T-cell (primary cell): Measurements from ENCODE around the gene EREG. TPM values are rescaled to one million over a fixed set of nuclear protein-coding genes. Genes with fewer than 3 reads are reported as not detected.

Experiments used
- ATAC-seq, 4 experiments: fragments of 200-7000 bp in 3 of 4; fragments of 150-1000 bp in 1 of 4; cut with Tn5 transposase; replicated peaks in 1 of 4; 1 replicate in 3 of 4; 2 replicates in 1 of 4; pipeline ENCODE4 v1.10.0; 2021; ENCODE audit warnings: moderate library complexity in 3 of 4, mild to moderate bottlenecking in 2 of 4, moderate number of reproducible peaks in 1 of 4
- CTCF ChIA-PET, 2 donors: fragments of 300-600 bp; sonication (Branson Sonifier 250); formaldehyde crosslinking; loops; one replicate each; lab custom pipeline; 2022; ENCODE audit warnings: antibody characterized with exemption in 2 of 2; lab: Charles Lee
- POLR2A ChIA-PET, 2 donors: fragments of 300-600 bp; sonication (Branson Sonifier 250); formaldehyde crosslinking; loops; one replicate each; lab custom pipeline; 2022; ENCODE audit warnings: antibody characterized with exemption in 2 of 2; lab: Charles Lee
- DNase-seq, 35 experiments: peaks; one replicate each; pipeline versions ENCODE4 v3.0.0 to v3.0.0-alpha.2; 2013 to 2023
- H3K27ac ChIP-seq: one replicate; pipeline ENCODE4 v1.5.1; 2013; ENCODE audit warnings: low read length
- H3K27me3 ChIP-seq, 2 experiments: replicated peaks in 1 of 2; 1 replicate in 1 of 2; 2 replicates in 1 of 2; pipeline versions ENCODE4 v1.6.1 to v1.7.0; 2013; ENCODE audit warnings: low read length in 1 of 2, mixed read lengths in 1 of 2; ENCODE audit not compliant: control insufficient read depth in 2 of 2, insufficient read depth in 2 of 2; ENCODE audit errors: extremely low read depth in 1 of 2
- H3K36me3 ChIP-seq, 2 donors: 1 replicate in 1 of 2; 2 replicates in 1 of 2; pipeline versions ENCODE4 v1.6.1 to v1.7.0; 2013; ENCODE audit warnings: low read length in 1 of 2; ENCODE audit not compliant: control insufficient read depth in 2 of 2, insufficient read depth in 1 of 2; ENCODE audit errors: extremely low read depth in 1 of 2
- H3K4me1 ChIP-seq, 2 experiments: 1 replicate in 1 of 2; 2 replicates in 1 of 2; pipeline versions ENCODE4 v1.6.1 to v1.7.0; 2013; ENCODE audit warnings: low read length in 2 of 2, mixed read lengths in 1 of 2; ENCODE audit not compliant: insufficient read depth in 2 of 2, control insufficient read depth in 1 of 2; ENCODE audit errors: extremely low read depth in 1 of 2
- H3K4me3 ChIP-seq, 2 donors: 1 replicate in 1 of 2; 2 replicates in 1 of 2; pipeline versions ENCODE4 v1.5.1 to v1.7.0; 2013; ENCODE audit warnings: mild to moderate bottlenecking in 2 of 2, low read length in 1 of 2, moderate library complexity in 1 of 2; ENCODE audit not compliant: control insufficient read depth in 1 of 2; ENCODE audit errors: extremely low read depth in 1 of 2
- H3K9me3 ChIP-seq: 2 replicates; pipeline ENCODE4 v1.7.0; 2013
- H3K27ac Mint-ChIP-seq, 2 donors: one replicate each; pipeline ENCODE4 v1.8.0; 2020 to 2021; ENCODE audit warnings: mild to moderate bottlenecking in 2 of 2, mixed read lengths in 2 of 2
- H3K27me3 Mint-ChIP-seq, 2 donors: one replicate each; pipeline ENCODE4 v1.8.0; 2021 to 2022; ENCODE audit warnings: mixed read lengths in 2 of 2
- H3K36me3 Mint-ChIP-seq: one replicate; pipeline ENCODE4 v1.8.0; 2021; ENCODE audit warnings: mixed read lengths
- H3K4me1 Mint-ChIP-seq, 3 donors: one replicate each; pipeline ENCODE4 v1.8.0; 2020 to 2022; ENCODE audit warnings: mixed read lengths in 3 of 3, mild to moderate bottlenecking in 1 of 3
- H3K4me3 Mint-ChIP-seq, 3 donors: one replicate each; pipeline ENCODE4 v1.8.0; 2020 to 2022; ENCODE audit warnings: mild to moderate bottlenecking in 3 of 3, mixed read lengths in 3 of 3, moderate library complexity in 3 of 3
- H3K9me3 Mint-ChIP-seq, 3 donors: one replicate each; pipeline ENCODE4 v1.8.0; 2020 to 2022; ENCODE audit warnings: mixed read lengths in 3 of 3
- WGBS: methylation state at CpG from one replicate; pipeline ENCODE4 v1.1.5; 2013; ENCODE audit warnings: missing lambda C conversion rate; ENCODE audit not compliant: insufficient coverage; 5-methylcytosine and 5-hydroxymethylcytosine counted together
- total RNA-seq, 35 experiments: library from RNA in 6 of 35; stranded (reverse) in 6 of 35; fragments of 120-200 nt in 1 of 35; gene quantifications; one replicate each; pipeline versions ENCODE4 v1.2.1 to v1.2.4 and lab custom pipeline; 2013 to 2026

Gene EREG
- total RNA-seq, 5 donors from 2014 or later (not counting 1 experiment from before 2014, with no cell fraction given), result 0.16 to 1.5 (median 0.44) TPM

GRCh38 chr4:74426101-74426500 is 61.2 kb downstream of the EREG start:
- Histone ChIP-seq H3K9me3 (no peaks in the 10 kb centered on the region), H3K4me1 (no peaks in the 10 kb centered on the region), H3K4me3 (no peak overlapping the region), H3K27ac (no peak overlapping the region), H3K27me3 (no peaks in the 10 kb centered on the region), H3K36me3 (no peaks in the 10 kb centered on the region)
- Mint-ChIP-seq H3K4me3 (no peak overlapping the region), H3K27me3 (peaks cover 0 to 9% of the 10 kb centered on the region in 2 donors), H3K36me3 (no peaks in the 10 kb centered on the region), H3K27ac (no peak overlapping the region), H3K4me1 (no peaks in the 10 kb centered on the region), H3K9me3 (no peaks in the 10 kb centered on the region)
- WGBS, result no CpG with 5 or more reads among the region's 1 CpG
- ChIA-PET POLR2A (no interaction called here), CTCF (no interaction called here)
- no peak for DNase-seq
- no peak for ATAC-seq

GRCh38 chr4:74428276-74428675 is 63.3 kb downstream of the EREG start:
- Histone ChIP-seq H3K27ac (no peak overlapping the region), H3K27me3 (peaks cover 0 to 4% of the 10 kb centered on the region in 2 experiments), H3K4me3 (no peak overlapping the region), H3K4me1 (no peaks in the 10 kb centered on the region), H3K36me3 (no peaks in the 10 kb centered on the region), H3K9me3 (no peaks in the 10 kb centered on the region)
- H3K27ac Mint-ChIP-seq, result no peak overlapping the region
- no peaks in the 10 kb centered on the region for H3K9me3 Mint-ChIP-seq
- no peaks in the 10 kb centered on the region for H3K4me1 Mint-ChIP-seq
- H3K4me3 Mint-ChIP-seq, result no peak overlapping the region
- H3K27me3 Mint-ChIP-seq, result peaks cover 0 to 4% of the 10 kb centered on the region in 2 donors
- DNase-seq (no peak), ATAC-seq (no peak)
- POLR2A ChIA-PET, result interaction anchor here in 1 of 2 donors (1.3 kb wide), 1 partner anchor 17 kb away, joined by 3 read pairs; the partner anchor contains the start of gene AREG
- CTCF ChIA-PET, result interaction anchor here in 1 of 2 donors (0.5 kb wide), 1 partner anchor 140 kb away, joined by 3 read pairs; no protein-coding TSS in a partner anchor
- no peaks in the 10 kb centered on the region for H3K36me3 Mint-ChIP-seq

GRCh38 chr4:74431113-74431826 is 66.3 kb downstream of the EREG start:
- no peaks in the 10 kb centered on the region for H3K9me3 ChIP-seq
- DNase-seq (no peak), ATAC-seq (no peak)
- H3K4me1 Mint-ChIP-seq, result no peaks in the 10 kb centered on the region
- no peak overlapping the region for H3K4me3 Mint-ChIP-seq
- H3K9me3 Mint-ChIP-seq, result no peaks in the 10 kb centered on the region
- H3K27me3 ChIP-seq, result peaks cover 0 to 4% of the 10 kb centered on the region in 2 experiments
- no peak overlapping the region for H3K27ac Mint-ChIP-seq
- CTCF ChIA-PET, result no interaction called here
- H3K4me3 ChIP-seq, result no peak overlapping the region
- H3K4me1 ChIP-seq, result no peaks in the 10 kb centered on the region
- no peak overlapping the region for H3K27ac ChIP-seq
- H3K36me3 ChIP-seq, result no peaks in the 10 kb centered on the region
- POLR2A ChIA-PET, result no interaction called here
- WGBS, result 54% methylated on average over 7 of the region's 11 CpGs
- H3K27me3 Mint-ChIP-seq, result peaks cover 2 to 12% of the 10 kb centered on the region in 2 donors
- H3K36me3 Mint-ChIP-seq, result no peaks in the 10 kb centered on the region

GRCh38 chr4:74433043-74433442 is 68.1 kb downstream of the EREG start:
- POLR2A ChIA-PET, result no interaction called here
- WGBS, result no CpG with 5 or more reads among the region's 2 CpGs
- H3K9me3 Mint-ChIP-seq, result no peaks in the 10 kb centered on the region
- DNase-seq (no peak), ATAC-seq (no peak)
- H3K4me1 Mint-ChIP-seq, result no peaks in the 10 kb centered on the region
- H3K4me3 Mint-ChIP-seq, result no peak overlapping the region
- no peaks in the 10 kb centered on the region for H3K36me3 ChIP-seq
- no peaks in the 10 kb centered on the region for H3K36me3 Mint-ChIP-seq
- no peaks in the 10 kb centered on the region for H3K9me3 ChIP-seq
- H3K4me1 ChIP-seq, result no peaks in the 10 kb centered on the region
- peaks cover 2 to 12% of the 10 kb centered on the region in 2 donors for H3K27me3 Mint-ChIP-seq
- no peak overlapping the region for H3K27ac ChIP-seq
- H3K4me3 ChIP-seq, result no peak overlapping the region
- H3K27ac Mint-ChIP-seq, result no peak overlapping the region
- H3K27me3 ChIP-seq, result peaks cover 0 to 4% of the 10 kb centered on the region in 2 experiments
- CTCF ChIA-PET, result no interaction called here

GRCh38 chr4:74433541-74434172 is 68.7 kb downstream of the EREG start:
- H3K27me3 Mint-ChIP-seq, result peaks cover 2 to 16% of the 10 kb centered on the region in 2 donors
- Histone ChIP-seq H3K36me3 (no peaks in the 10 kb centered on the region), H3K27me3 (peaks cover 0 to 4% of the 10 kb centered on the region in 2 experiments), H3K9me3 (no peaks in the 10 kb centered on the region), H3K27ac (no peak overlapping the region), H3K4me1 (no peaks in the 10 kb centered on the region), H3K4me3 (no peak overlapping the region)
- no peak overlapping the region for H3K27ac Mint-ChIP-seq
- WGBS, result 67% methylated on average over 1 of the region's 7 CpGs
- DNase-seq (no peak), ATAC-seq (no peak)
- H3K36me3 Mint-ChIP-seq, result no peaks in the 10 kb centered on the region
- no peaks in the 10 kb centered on the region for H3K4me1 Mint-ChIP-seq
- no peaks in the 10 kb centered on the region for H3K9me3 Mint-ChIP-seq
- no peak overlapping the region for H3K4me3 Mint-ChIP-seq
- ChIA-PET POLR2A (no interaction called here), CTCF (no interaction called here)

GRCh38 chr4:74435296-74435695 is 70.4 kb downstream of the EREG start:
- ATAC-seq (no peak), DNase-seq (no peak)
- H3K27me3 Mint-ChIP-seq, result peaks cover 2 to 12% of the 10 kb centered on the region in 2 donors
- no peaks in the 10 kb centered on the region for H3K9me3 Mint-ChIP-seq
- Histone ChIP-seq H3K4me1 (no peaks in the 10 kb centered on the region), H3K36me3 (no peaks in the 10 kb centered on the region), H3K27me3 (peaks cover 0 to 4% of the 10 kb centered on the region in 2 experiments), H3K9me3 (no peaks in the 10 kb centered on the region), H3K27ac (no peak overlapping the region), H3K4me3 (no peak overlapping the region)
- H3K36me3 Mint-ChIP-seq, result no peaks in the 10 kb centered on the region
- no CpG with 5 or more reads among the region's 1 CpG for WGBS
- H3K4me1 Mint-ChIP-seq, result no peaks in the 10 kb centered on the region
- POLR2A ChIA-PET, result interaction anchor here in 1 of 2 donors (0.6 kb wide), 1 partner anchor 821 kb away, joined by 3 read pairs; no protein-coding TSS in a partner anchor
- CTCF ChIA-PET, result interaction anchor here in 1 of 2 donors (0.5 kb wide), 1 partner anchor 125 kb away, joined by 3 read pairs; no protein-coding TSS in a partner anchor
- no peak overlapping the region for H3K27ac Mint-ChIP-seq
- H3K4me3 Mint-ChIP-seq, result no peak overlapping the region
